Activated T-cell treated with anti-CD3 and anti-CD28 coated beads, Interleukin-2, amount 50 U/mL, for 24 hours (primary cell): ENCODE data around the gene LYRM2.

Source experiments
- DNase-seq: peaks from one replicate; pipeline ENCODE4 v3.0.0-alpha.2; 2020
- H3K27ac Mint-ChIP-seq: 2 replicates; pipeline ENCODE4 v1.8.0; 2020; ENCODE audit warnings: mild to moderate bottlenecking, mixed read lengths
- H3K27me3 Mint-ChIP-seq: 2 replicates; pipeline ENCODE4 v1.8.0; 2020; ENCODE audit warnings: mixed read lengths
- H3K36me3 Mint-ChIP-seq: 2 replicates; pipeline ENCODE4 v1.8.0; 2020; ENCODE audit warnings: low read depth, mixed read lengths
- H3K4me1 Mint-ChIP-seq: 2 replicates; pipeline ENCODE4 v1.8.0; 2020; ENCODE audit warnings: low read depth, mixed read lengths
- H3K4me3 Mint-ChIP-seq: 2 replicates; pipeline ENCODE4 v1.8.0; 2020; ENCODE audit warnings: mild to moderate bottlenecking, moderate library complexity, mixed read lengths
- H3K9me3 Mint-ChIP-seq: 2 replicates; pipeline ENCODE4 v1.8.0; 2020; ENCODE audit warnings: mixed read lengths

The LYRM2 gene

GRCh38 chr6:89596056-89596455, 42.5 kb downstream of the LYRM2 start:
- Mint-ChIP-seq H3K4me3 (no peak overlapping the region), H3K27me3 (no peaks in the 10 kb centered on the region), H3K36me3 (peaks cover 2% of the 10 kb centered on the region), H3K27ac (peak overlapping the region; percentile 86), H3K9me3 (peaks cover 4% of the 10 kb centered on the region), H3K4me1 (peaks cover 18% of the 10 kb centered on the region)
- DNase-seq = no peak

DNA sequence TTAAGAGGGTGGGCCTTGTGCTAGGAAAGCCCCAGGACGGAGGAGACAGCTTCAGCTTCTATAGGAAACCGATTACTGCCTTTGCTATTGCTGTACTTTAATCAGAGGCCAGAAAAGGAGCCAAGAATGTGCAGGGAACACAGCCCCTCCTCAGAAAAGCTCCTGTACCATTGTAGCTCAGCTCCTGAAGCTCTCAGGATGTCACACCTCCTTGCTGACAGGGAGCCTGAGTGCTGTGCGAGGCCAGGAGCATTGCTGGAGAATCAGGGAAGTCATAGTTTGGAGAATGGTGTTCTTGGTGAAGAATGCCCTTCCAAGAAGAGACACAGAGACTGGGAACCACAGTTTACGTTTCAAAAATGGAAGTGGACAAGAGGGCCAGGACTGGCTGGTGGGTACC, 46.8 kb downstream of the LYRM2 start:
- Mint-ChIP-seq H3K27ac (no peak overlapping the region), H3K4me3 (no peak overlapping the region)

DNA sequence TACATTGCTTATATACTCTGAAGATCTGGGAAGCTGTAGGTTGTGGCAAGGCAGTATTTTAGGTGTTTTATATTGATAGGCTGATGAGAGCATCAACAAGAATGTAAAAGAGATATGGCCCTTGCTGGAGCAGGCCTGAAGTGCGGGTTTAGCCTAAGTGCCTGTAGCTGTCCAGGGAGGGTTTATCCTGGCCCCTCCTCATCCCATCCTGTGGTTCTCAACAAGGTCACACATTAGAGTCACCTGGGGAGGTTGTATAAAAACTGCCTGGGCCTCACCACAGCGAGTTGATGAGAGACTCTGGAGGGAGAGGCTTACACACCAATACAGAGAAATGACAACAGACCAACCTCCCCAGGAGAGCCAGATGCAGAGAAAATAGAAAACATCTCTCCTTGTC, 48.4 kb downstream of the LYRM2 start:
- Mint-ChIP-seq H3K9me3 (no peaks in the 10 kb centered on the region), H3K27me3 (no peaks in the 10 kb centered on the region), H3K4me3 (no peak overlapping the region), H3K36me3 (no peaks in the 10 kb centered on the region), H3K4me1 (no peaks in the 10 kb centered on the region), H3K27ac (no peak overlapping the region)
- no peak for DNase-seq

More for the DNA sequence above, 46.8 kb downstream of the LYRM2 start:
- H3K4me1 Mint-ChIP-seq = peaks cover 14% of the 10 kb centered on the region
- peaks cover 2% of the 10 kb centered on the region for H3K36me3 Mint-ChIP-seq
- DNase-seq = no peak
- H3K27me3 Mint-ChIP-seq = no peaks in the 10 kb centered on the region
- H3K9me3 Mint-ChIP-seq = peaks cover 2% of the 10 kb centered on the region

DNA sequence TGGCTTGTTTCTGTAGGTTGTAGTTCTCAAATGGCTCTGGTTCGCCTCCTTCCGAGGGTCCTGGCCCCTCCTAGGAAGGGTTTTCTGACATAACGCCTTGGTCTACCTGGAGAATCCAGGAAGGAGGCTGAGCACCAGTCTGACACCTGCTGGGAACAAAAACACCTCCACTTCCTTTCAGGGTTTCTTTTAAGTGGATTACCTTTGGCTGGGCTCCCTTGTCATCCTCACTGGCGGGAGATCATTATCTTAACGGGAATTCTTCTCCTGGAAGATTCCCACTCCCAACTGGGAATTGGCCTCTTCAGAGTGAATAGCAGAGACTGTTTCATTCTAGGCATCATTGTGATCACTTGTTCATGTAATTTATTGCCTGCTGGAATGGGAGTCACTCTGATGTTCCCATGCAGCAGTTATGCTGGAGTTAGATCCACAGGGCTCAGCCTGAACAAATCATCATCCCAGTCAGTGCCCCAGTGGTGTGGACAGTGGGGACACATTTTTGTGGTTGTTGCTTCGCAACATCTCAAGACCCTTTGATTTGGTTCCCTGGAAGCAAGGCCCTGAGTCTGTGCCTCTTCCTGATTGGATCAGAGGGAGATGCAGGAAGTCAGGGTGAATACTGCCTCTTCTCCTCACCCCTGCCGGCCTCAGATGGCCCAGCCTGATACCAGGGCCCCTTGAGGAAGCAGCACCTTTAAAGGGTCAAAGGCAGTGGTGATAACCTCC, 49.1 kb downstream of the LYRM2 start:
- Mint-ChIP-seq H3K4me3 (no peak overlapping the region), H3K36me3 (no peaks in the 10 kb centered on the region), H3K4me1 (no peaks in the 10 kb centered on the region), H3K27ac (no peak overlapping the region), H3K9me3 (no peaks in the 10 kb centered on the region), H3K27me3 (no peaks in the 10 kb centered on the region)
- no peak for DNase-seq

DNA sequence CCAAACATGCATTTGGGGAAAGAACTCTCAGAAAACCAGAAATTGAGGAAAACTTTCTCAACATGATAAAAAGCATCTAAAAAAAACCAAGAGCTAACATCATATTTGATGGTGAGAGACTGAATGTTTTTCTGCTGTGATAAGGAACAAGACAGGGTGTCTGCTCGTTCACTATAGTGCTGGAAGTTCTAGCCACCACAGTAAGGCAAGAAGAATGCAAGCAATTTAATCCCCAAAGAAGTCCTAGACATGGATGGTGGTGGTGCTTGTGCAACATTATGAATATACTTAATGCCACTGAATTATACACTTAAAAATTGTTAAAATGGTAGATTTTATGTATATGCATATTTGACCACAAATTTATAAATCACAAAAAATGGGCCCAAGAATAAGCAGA, 53.4 kb downstream of the LYRM2 start:
- no peak overlapping the region for H3K27ac Mint-ChIP-seq

DNA sequence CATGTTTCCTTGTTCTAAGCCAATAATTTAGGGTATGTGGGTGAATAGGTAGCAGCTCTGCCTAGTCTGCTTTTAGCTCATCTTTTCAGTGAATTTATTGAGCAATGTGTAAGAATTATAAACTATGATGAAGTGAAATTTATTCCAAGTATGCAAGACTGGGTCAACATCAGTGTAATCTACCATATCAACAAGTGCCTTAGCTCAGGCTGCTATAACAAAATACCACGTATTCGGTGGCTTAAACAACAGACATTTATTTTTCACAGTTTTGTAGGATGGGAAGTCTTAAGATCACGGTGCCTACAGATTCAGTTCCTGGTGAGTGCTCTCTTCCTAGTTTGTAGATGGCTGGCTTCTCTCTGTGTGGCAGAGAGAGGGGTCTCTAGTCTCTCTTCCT, 54.0 kb downstream of the LYRM2 start:
- Mint-ChIP-seq H3K36me3 (no peaks in the 10 kb centered on the region), H3K4me3 (no peak overlapping the region), H3K27me3 (no peaks in the 10 kb centered on the region), H3K9me3 (no peaks in the 10 kb centered on the region), H3K27ac (no peak overlapping the region), H3K4me1 (no peaks in the 10 kb centered on the region)
- no peak for DNase-seq

More for the DNA sequence above, 53.4 kb downstream of the LYRM2 start:
- Mint-ChIP-seq H3K36me3 (no peaks in the 10 kb centered on the region), H3K27me3 (no peaks in the 10 kb centered on the region), H3K4me3 (no peak overlapping the region), H3K9me3 (no peaks in the 10 kb centered on the region), H3K4me1 (no peaks in the 10 kb centered on the region)
- DNase-seq = no peak

- Mint-ChIP-seq H3K4me1 (no peaks in the 10 kb centered on the region), H3K27ac (no peak overlapping the region), H3K27me3 (no peaks in the 10 kb centered on the region), H3K9me3 (no peaks in the 10 kb centered on the region), H3K4me3 (no peak overlapping the region), H3K36me3 (no peaks in the 10 kb centered on the region)
- no peak for DNase-seq
Measured at GRCh38 chr6:89583559-89583958, 55.0 kb downstream of the LYRM2 start.

DNA sequence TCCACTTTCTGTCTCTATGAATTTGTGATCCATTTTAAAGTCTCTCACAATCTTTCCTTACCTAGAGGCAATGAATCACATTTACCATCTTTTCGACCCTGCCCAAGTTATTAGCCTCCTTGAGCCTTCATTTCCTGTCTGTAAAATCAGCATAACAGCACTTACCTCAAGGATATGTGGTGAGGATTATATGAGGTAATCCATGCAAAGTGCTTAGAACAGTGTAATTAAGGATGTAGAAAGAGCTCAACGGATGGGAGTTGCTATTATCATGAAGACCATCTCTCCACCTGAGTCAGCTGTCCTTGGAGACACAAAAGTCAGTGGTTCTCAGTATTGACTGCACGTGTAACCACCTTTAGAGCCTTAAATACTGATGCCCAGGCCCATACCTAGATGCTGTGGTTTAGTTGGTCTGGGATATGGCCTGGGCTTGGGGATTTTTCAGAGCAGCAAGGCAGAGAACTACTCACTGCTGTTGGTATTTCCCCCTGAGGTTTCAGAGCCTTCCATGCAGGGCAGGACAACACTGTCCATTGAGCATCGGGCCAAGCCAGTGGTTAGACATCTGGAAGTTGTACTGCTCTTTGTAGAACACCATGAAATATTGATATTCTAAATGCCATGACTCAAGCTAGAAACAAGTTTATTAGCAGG, 55.8 kb downstream of the LYRM2 start:
- H3K4me1 Mint-ChIP-seq = no peaks in the 10 kb centered on the region
- no peaks in the 10 kb centered on the region for H3K27me3 Mint-ChIP-seq
- no peak for DNase-seq
- no peak overlapping the region for H3K27ac Mint-ChIP-seq
- H3K9me3 Mint-ChIP-seq = no peaks in the 10 kb centered on the region
- no peak overlapping the region for H3K4me3 Mint-ChIP-seq
- H3K36me3 Mint-ChIP-seq = no peaks in the 10 kb centered on the region

- Mint-ChIP-seq H3K36me3 (no peaks in the 10 kb centered on the region), H3K27ac (no peak overlapping the region), H3K9me3 (no peaks in the 10 kb centered on the region), H3K4me1 (no peaks in the 10 kb centered on the region), H3K27me3 (no peaks in the 10 kb centered on the region), H3K4me3 (no peak overlapping the region)
- no peak for DNase-seq
Measured at GRCh38 chr6:89581689-89582088, 56.9 kb downstream of the LYRM2 start.

- Mint-ChIP-seq H3K9me3 (no peaks in the 10 kb centered on the region), H3K4me1 (no peaks in the 10 kb centered on the region), H3K27ac (no peak overlapping the region), H3K36me3 (no peaks in the 10 kb centered on the region), H3K4me3 (no peak overlapping the region), H3K27me3 (no peaks in the 10 kb centered on the region)
- no peak for DNase-seq
Measured at GRCh38 chr6:89580997-89581666, 57.4 kb downstream of the LYRM2 start.

DNA sequence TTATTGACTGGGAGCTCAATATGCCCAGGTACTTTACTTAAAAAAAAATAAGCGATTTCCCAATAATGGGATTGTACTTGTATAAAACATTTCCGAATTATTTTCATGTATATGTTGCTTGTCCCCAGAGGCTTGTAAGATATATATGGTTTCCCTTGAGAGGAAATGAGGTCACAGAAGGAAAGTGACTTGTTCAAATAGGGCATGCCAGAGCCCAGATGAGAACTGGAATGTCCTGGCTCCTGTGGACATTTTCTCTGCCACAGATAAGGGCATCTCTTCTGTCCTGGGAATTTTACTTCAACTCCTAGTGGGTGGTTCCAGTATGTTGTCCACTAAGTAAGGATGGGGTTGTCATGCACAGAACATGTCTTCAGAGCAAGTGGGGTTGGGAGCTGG, 63.0 kb downstream of the LYRM2 start:
- Mint-ChIP-seq H3K27me3 (no peaks in the 10 kb centered on the region), H3K4me3 (no peak overlapping the region), H3K9me3 (no peaks in the 10 kb centered on the region), H3K36me3 (no peaks in the 10 kb centered on the region), H3K4me1 (no peaks in the 10 kb centered on the region), H3K27ac (no peak overlapping the region)
- DNase-seq = no peak

GRCh38 chr6:89574910-89575561, 63.5 kb downstream of the LYRM2 start:
- Mint-ChIP-seq H3K4me1 (no peaks in the 10 kb centered on the region), H3K27ac (no peak overlapping the region), H3K27me3 (no peaks in the 10 kb centered on the region), H3K9me3 (no peaks in the 10 kb centered on the region), H3K36me3 (no peaks in the 10 kb centered on the region), H3K4me3 (no peak overlapping the region)
- DNase-seq = no peak

GRCh38 chr6:89567630-89568390, 70.7 kb downstream of the LYRM2 start:
- Mint-ChIP-seq H3K36me3 (no peaks in the 10 kb centered on the region), H3K27me3 (no peaks in the 10 kb centered on the region), H3K9me3 (no peaks in the 10 kb centered on the region), H3K27ac (no peak overlapping the region), H3K4me3 (no peak overlapping the region), H3K4me1 (no peaks in the 10 kb centered on the region)
- DNase-seq = no peak

GRCh38 chr6:89566930-89567629, 71.5 kb downstream of the LYRM2 start:
- H3K9me3 Mint-ChIP-seq = no peaks in the 10 kb centered on the region
- DNase-seq = no peak
- no peak overlapping the region for H3K27ac Mint-ChIP-seq
- no peaks in the 10 kb centered on the region for H3K36me3 Mint-ChIP-seq
- H3K27me3 Mint-ChIP-seq = no peaks in the 10 kb centered on the region
- no peak overlapping the region for H3K4me3 Mint-ChIP-seq
- H3K4me1 Mint-ChIP-seq = no peaks in the 10 kb centered on the region
